K562 (cell line): ENCODE data around the gene LMNA.
A peak's percentile ranks its signal among the peaks of the same experiment; 100 is the strongest.

Source experiments
- ARID2 ChIP-seq: fragments of 450-650 bp; IDR thresholded peaks from 2 replicates; pipeline ENCODE4 v1.6.1; 2017; ENCODE audit warnings: antibody characterized with exemption, mild to moderate bottlenecking
- CHD4 ChIP-seq: fragments of 200-600 bp; sonication (generic); IDR thresholded peaks from 3 replicates; pipeline ENCODE4 v1.6.1; 2012; ENCODE audit warnings: low read depth, mild to moderate bottlenecking, mixed read lengths, low read length, inconsistent platforms; ENCODE audit not compliant: insufficient read depth, insufficient replicate concordance, poor library complexity, severe bottlenecking
- CTBP1 ChIP-seq: fragments of 450-650 bp; IDR thresholded peaks from 2 replicates; pipeline ENCODE4 v1.6.1; 2016; ENCODE audit warnings: borderline replicate concordance
- EP300 ChIP-seq: IDR thresholded peaks from 2 replicates; pipeline ENCODE4 v1.6.1; 2012; ENCODE audit warnings: low read length, improper control_type of control experiment
- FOS ChIP-seq: IDR thresholded peaks from 3 replicates; pipeline ENCODE4 v1.6.1; 2011; ENCODE audit not compliant: insufficient read length; ENCODE audit errors: extremely low read depth
- FOXA1 ChIP-seq: fragments of 450-650 bp; IDR thresholded peaks from 2 replicates; pipeline ENCODE4 v1.6.1; 2016; ENCODE audit warnings: mild to moderate bottlenecking, borderline replicate concordance
- POLR2AphosphoS5 ChIP-seq: IDR thresholded peaks from 2 replicates; pipeline ENCODE4 v1.6.1; 2011; ENCODE audit warnings: mild to moderate bottlenecking, low read depth, low read length, moderate library complexity; ENCODE audit not compliant: control insufficient read depth, insufficient read depth
- ZC3H8 ChIP-seq: fragments of 450-650 bp; IDR thresholded peaks from 2 replicates; pipeline ENCODE4 v1.6.1; 2017
- TF ChIP-seq, protein P1 (sequence below), 3 experiments: IDR thresholded peaks in 2 of 3; conservative IDR thresholded peaks in 1 of 3; 2 replicates each; pipeline ENCODE4 v1.5.1; 2011 to 2012; ENCODE audit warnings: low read length in 3 of 3, mild to moderate bottlenecking in 3 of 3, control low read depth in 2 of 3, improper control_type of control experiment in 1 of 3, inconsistent platforms in 1 of 3, low read depth in 1 of 3, mixed read lengths in 1 of 3, moderate library complexity in 1 of 3; ENCODE audit not compliant: insufficient read depth in 2 of 3

DNA sequence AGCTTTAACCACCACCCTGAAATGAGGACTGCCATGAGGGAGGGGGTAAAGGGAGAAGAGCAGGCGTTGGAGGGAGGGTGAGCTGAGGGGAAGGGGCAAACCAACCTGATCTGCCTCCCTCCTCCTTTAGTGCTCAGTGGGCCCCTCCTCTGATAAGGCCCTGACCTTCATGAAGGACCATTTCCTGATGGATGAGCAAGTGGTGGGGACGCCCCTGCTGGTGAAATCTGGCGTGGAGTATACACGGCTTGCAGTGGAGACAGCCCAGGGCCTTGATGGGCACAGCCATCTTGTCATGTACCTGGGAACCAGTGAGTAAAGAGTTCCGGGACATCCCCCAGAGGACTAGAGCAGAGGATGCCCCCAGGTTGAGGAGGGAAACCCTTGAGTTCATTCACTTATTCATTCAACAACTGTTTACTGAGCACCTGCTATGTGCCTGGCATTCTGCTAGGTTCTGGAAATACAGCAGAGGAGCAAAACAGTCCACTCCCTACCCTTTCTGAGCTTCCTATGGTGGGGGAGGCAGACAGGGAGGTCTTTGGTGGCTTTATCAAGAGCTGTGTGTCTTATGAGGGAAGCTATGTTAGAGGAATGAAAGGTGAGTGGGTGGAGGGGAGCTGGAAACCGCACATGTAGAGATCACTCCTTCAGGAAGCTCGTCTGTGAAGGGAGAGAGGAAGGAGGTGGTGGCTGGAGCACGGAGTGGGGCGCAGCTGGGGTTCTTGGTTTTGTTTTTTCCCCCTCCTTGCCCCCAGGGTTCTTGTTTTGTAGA lies 58.4 kb downstream of the LMNA start:
- TF ChIP-seq ARID2 = no peak
- TF ChIP-seq, protein P1, sequence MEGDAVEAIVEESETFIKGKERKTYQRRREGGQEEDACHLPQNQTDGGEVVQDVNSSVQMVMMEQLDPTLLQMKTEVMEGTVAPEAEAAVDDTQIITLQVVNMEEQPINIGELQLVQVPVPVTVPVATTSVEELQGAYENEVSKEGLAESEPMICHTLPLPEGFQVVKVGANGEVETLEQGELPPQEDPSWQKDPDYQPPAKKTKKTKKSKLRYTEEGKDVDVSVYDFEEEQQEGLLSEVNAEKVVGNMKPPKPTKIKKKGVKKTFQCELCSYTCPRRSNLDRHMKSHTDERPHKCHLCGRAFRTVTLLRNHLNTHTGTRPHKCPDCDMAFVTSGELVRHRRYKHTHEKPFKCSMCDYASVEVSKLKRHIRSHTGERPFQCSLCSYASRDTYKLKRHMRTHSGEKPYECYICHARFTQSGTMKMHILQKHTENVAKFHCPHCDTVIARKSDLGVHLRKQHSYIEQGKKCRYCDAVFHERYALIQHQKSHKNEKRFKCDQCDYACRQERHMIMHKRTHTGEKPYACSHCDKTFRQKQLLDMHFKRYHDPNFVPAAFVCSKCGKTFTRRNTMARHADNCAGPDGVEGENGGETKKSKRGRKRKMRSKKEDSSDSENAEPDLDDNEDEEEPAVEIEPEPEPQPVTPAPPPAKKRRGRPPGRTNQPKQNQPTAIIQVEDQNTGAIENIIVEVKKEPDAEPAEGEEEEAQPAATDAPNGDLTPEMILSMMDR (IDR thresholded peaks at IDR 0.05 in 2 of 3, conservative IDR thresholded peaks at IDR 0.05 in 1 of 3; ENCODE audit: insufficient read depth in 2 of 3, low read depth in 1 of 3, low read length in 3 of 3) = peak; percentile 24 to 46 (median 28); a peak in 2 of 6 replicates
- TF ChIP-seq FOXA1 = no peak
- no peak for TF ChIP-seq ZC3H8
- no peak for TF ChIP-seq FOS
- no peak for TF ChIP-seq CHD4
- TF ChIP-seq EP300 = no peak
- no peak for TF ChIP-seq POLR2AphosphoS5
- TF ChIP-seq CTBP1 = no peak
